Astrocyte of the cerebellum (primary cell): Measurements from ENCODE around the gene PTX3.

Source experiments
- DNase-seq: peaks from one replicate; pipeline ENCODE4 v3.0.0-alpha.2; 2011; ENCODE audit warnings: low read depth
- H3K4me3 ChIP-seq: 2 replicates; pipeline ENCODE4 v1.5.1; 2011; ENCODE audit warnings: mild to moderate bottlenecking, low read depth, low read length, moderate library complexity
- in situ Hi-C: cut with HindIII; loops from 2 replicates; pipeline ENCODE4 v1.10.0; 2017; ENCODE audit warnings: low sequenced_read_pairs
- TF ChIP-seq, protein P1 (sequence below): IDR thresholded peaks from 2 replicates; pipeline ENCODE4 v1.5.1; 2012; ENCODE audit warnings: low read length, low read depth, moderate library complexity, mild to moderate bottlenecking; ENCODE audit errors: missing control alignments

PTX3 gene

DNA sequence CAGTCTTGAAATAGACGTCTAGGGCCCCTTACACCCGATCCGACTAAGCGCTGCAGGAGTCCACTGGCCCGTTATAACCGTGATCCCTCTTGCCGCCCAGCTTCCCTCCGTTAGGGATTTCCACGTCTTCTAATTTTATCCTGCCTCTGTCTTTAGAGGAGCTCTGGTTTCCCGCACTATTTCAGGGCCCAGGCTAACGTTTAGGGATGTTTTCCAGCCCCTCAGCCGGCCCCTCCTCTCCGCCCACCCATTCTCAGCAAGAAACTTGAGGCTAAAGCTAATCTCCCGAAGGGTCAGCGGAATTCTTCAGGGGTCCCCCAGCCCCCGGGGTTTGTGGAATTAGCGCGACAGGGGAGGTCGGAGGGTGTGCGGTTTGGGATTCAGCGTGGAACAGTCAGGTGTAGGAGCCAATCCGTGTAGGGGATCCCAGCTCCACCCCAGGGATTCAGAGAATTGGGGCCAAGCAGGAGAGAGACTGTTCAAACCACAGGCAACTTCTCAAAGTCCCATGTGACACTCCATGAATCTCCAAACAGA is 1.6 kb downstream of the PTX3 start:
- TF ChIP-seq, protein P1, sequence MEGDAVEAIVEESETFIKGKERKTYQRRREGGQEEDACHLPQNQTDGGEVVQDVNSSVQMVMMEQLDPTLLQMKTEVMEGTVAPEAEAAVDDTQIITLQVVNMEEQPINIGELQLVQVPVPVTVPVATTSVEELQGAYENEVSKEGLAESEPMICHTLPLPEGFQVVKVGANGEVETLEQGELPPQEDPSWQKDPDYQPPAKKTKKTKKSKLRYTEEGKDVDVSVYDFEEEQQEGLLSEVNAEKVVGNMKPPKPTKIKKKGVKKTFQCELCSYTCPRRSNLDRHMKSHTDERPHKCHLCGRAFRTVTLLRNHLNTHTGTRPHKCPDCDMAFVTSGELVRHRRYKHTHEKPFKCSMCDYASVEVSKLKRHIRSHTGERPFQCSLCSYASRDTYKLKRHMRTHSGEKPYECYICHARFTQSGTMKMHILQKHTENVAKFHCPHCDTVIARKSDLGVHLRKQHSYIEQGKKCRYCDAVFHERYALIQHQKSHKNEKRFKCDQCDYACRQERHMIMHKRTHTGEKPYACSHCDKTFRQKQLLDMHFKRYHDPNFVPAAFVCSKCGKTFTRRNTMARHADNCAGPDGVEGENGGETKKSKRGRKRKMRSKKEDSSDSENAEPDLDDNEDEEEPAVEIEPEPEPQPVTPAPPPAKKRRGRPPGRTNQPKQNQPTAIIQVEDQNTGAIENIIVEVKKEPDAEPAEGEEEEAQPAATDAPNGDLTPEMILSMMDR = no peak
- no peak for DNase-seq
- H3K4me3 ChIP-seq = peak overlapping the region; percentile 65
- in situ Hi-C loops = loop anchor here (5.0 kb wide), 2 partner anchors 59 to 61 kb away; no protein-coding TSS in a partner anchor

DNA sequence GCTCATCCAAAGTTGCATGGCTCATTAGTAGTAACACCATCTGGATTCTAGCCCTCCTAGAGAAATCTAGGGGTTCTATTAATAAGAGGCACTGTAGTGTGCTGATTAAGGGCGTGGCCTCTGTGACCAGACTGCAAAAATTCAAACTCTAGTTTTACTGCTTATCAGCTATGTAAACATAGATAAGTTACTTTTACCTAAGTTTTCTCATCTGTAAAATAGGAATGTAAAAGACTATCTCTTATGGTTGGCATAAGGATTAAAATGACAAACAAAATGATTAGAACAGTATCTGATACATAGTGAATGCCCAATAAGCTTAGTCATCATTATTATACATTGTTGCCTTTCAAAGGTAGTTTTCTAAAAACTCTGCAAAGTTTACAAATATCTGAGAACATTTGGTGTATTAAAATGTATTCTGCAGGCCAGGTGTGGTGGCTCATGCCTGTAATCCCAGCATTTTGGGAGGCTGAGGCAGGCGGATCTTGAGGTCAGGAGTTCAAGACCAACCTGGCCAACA is 4.5 kb downstream of the PTX3 start:
- TF ChIP-seq, protein P1 = no peak
- no peak overlapping the region for H3K4me3 ChIP-seq
- in situ Hi-C loops = no loop called here
- no peak for DNase-seq

DNA sequence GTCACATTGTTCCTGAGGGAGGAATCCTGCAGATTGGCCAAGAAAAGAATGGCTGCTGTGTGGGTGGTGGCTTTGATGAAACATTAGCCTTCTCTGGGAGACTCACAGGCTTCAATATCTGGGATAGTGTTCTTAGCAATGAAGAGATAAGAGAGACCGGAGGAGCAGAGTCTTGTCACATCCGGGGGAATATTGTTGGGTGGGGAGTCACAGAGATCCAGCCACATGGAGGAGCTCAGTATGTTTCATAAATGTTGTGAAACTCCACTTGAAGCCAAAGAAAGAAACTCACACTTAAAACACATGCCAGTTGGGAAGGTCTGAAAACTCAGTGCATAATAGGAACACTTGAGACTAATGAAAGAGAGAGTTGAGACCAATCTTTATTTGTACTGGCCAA is 6.1 kb downstream of the PTX3 start:
- in situ Hi-C loops = no loop called here
- TF ChIP-seq, protein P1 = no peak
- no peak for DNase-seq
- H3K4me3 ChIP-seq = no peak overlapping the region

DNA sequence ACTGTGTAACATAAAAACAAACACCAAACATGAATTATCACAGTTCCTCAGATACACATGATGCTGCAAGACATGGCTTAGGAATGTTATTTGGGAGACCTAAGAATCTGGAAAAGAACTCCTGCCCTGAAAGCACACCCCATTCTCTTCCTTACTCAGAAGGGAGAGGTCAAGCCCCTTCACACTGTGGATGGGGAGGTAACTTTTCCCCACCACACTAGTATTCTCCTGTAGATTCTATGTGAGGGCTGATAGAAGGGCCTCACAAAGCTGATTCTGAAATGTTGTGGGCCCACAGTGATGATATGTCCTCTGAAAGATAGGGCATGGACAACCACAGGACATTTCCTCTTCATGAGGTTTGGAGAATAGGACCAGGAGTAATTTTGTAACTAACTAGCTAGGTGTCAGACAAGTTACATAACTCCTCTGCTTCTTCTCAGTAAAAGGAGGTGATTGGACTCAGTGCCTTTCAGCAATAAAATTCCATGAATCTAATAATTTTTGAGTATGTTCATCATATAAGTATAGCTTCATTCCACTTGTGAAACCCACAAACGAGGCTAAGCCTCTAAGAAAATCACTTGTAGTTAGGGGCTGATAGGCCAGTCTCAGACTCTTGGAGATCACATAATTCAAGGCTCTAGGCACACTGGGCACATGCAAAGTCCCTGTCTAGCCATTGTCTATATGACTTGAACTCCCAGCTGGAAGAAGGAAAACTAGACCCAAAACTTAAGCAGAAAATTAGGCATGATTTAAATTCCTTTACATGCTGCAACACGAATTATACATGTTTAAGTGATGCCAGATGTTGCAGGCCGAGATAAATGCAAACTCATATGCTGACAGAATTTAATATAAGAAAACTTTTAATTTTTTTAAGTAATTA is 7.5 kb downstream of the PTX3 start:
- TF ChIP-seq, protein P1 = no peak
- no peak for DNase-seq
- in situ Hi-C loops = no loop called here
- H3K4me3 ChIP-seq = no peak overlapping the region

DNA sequence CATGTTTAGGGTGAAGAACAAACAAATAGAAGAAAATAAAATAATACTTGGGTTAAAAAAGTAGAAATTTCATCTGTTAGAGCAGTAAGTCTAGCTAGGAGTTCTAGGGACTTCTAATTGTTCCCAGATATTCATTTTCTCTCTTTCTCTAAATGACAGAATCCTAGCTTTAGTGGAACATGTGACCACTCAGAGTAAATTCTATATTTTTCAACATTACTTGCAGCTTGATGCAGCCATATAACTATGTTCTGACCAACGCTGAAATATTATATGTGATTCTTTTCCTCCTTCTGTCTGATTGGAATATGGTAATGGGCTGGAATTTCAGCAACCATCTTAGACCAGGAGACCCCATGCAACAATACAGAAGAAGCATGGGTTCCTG is 8.1 kb downstream of the PTX3 start:
- H3K4me3 ChIP-seq = no peak overlapping the region
- in situ Hi-C loops = no loop called here
- TF ChIP-seq, protein P1 = no peak
- DNase-seq = no peak

DNA sequence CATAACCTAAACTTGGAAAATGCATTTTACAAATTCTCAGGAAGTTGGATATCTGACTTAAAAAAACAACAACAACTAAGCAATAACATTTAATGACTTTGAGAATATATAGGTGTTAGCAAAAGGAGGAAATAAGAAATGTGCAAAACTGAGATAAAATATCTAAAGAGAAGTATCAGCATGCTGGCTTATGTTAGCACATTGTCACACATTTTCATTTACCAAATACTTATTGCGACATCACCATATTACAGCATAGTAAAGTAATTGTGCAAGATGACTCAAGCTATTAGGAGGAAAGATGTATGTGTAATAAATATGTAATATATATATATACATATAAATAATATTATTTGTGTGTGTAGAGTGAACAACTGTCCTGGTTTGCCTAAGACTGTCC is 9.2 kb downstream of the PTX3 start:
- TF ChIP-seq, protein P1 = no peak
- in situ Hi-C loops = no loop called here
- no peak for DNase-seq
- no peak overlapping the region for H3K4me3 ChIP-seq
